Thymus (tissue), 11 donors: ENCODE results near the gene EPN1. TPM values are rescaled to one million over a fixed set of nuclear protein-coding genes. Genes with fewer than 3 reads are reported as not detected.

Source experiments
- DNase-seq, 9 donors: peaks; one replicate each; pipeline ENCODE4 v3.0.0-alpha.2; 2013; ENCODE audit warnings: low spot score in 9 of 9, low read depth in 6 of 9, missing footprints in 1 of 9
- H3K27ac ChIP-seq, 2 donors: one replicate each; pipeline ENCODE4 v1.5.1; 2013; ENCODE audit warnings: control low read depth in 1 of 2, low read depth in 1 of 2, low read length in 1 of 2, mild to moderate bottlenecking in 1 of 2, moderate library complexity in 1 of 2
- H3K27me3 ChIP-seq, 2 donors: one replicate each; pipeline ENCODE4 v1.5.1; 2013; ENCODE audit warnings: low read length in 1 of 2; ENCODE audit not compliant: control insufficient read depth in 2 of 2, insufficient read depth in 1 of 2
- H3K36me3 ChIP-seq, 2 donors: one replicate each; pipeline ENCODE4 v1.5.1; 2013; ENCODE audit warnings: low read length in 1 of 2, mild to moderate bottlenecking in 1 of 2, moderate library complexity in 1 of 2; ENCODE audit not compliant: control insufficient read depth in 2 of 2, insufficient read depth in 2 of 2
- H3K4me1 ChIP-seq, 2 donors: one replicate each; pipeline ENCODE4 v1.5.1; 2013; ENCODE audit warnings: low read length in 2 of 2; ENCODE audit not compliant: control insufficient read depth in 2 of 2, insufficient read depth in 2 of 2
- H3K4me3 ChIP-seq, 2 donors: one replicate each; pipeline ENCODE4 v1.5.1; 2013; ENCODE audit warnings: low read length in 2 of 2, control low read depth in 1 of 2, mild to moderate bottlenecking in 1 of 2
- H3K9me3 ChIP-seq, 2 donors: one replicate each; pipeline ENCODE4 v1.5.1; 2013; ENCODE audit warnings: low read length in 1 of 2, mild to moderate bottlenecking in 1 of 2; ENCODE audit not compliant: control insufficient read depth in 2 of 2, insufficient read depth in 1 of 2
- WGBS: extraction: QIAGEN DNeasy Blood & Tissue Kit; methylation state at CpG from one replicate; pipeline ENCODE4 v1.1.7; 2013; 5-methylcytosine and 5-hydroxymethylcytosine counted together
- polyA plus RNA-seq: library from polyadenylated mRNA; stranded (reverse); fragments of 200-250 nt; gene quantifications from one replicate; pipeline ENCODE4 v1.2.3, GENCODE V29; 2013
- total RNA-seq: library from RNA; stranded (reverse); fragments of 120-200 nt; gene quantifications from one replicate; pipeline ENCODE4 v1.2.4, GENCODE V29; 2013
- donor health status: healthy.

The EPN1 gene
- total and polyA plus RNA-seq, 2 donors, result 9.9 to 34.6 TPM

DNA sequence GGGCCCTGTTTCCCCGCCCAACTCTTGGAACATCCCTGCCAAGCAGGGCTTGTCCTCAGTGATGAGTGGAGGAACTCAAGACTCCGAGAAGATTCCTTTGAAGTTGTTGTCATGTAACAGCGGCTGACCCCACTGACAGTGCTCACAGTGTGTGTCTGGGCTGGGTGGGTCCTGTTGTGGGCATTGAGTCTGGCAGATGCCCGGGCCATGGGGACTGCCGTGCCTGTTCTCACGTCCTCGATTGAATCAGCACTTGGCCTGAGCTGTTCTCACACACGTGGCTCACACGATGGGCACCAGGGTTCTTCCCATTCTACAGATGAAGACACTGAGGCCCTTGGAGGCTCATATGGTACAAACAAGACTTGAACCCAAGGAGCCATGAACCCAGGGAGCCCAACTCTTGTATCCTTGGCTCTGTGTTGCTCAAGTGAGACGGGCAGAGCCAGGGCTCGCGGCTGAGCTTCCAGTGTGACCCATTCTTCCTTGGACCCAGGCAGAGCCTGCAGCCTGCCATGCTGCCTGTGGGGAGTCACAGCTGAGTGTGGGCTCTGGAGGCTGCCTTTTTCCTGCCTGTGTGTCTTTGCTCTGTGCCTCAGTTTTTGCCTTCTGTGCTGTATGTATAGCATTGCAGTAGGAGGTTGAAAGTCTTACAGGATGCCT is 8.6 kb upstream of the EPN1 start:
- H3K36me3 ChIP-seq, result peaks cover 89 to 97% of the 10 kb centered on the region in 2 donors
- no peaks in the 10 kb centered on the region for H3K27me3 ChIP-seq
- H3K4me3 ChIP-seq, result no peak overlapping the region
- 95% methylated on average over 12 of the region's 12 CpGs for WGBS
- no peaks in the 10 kb centered on the region for H3K9me3 ChIP-seq
- H3K27ac ChIP-seq, result no peak overlapping the region
- DNase-seq, result no peak
- no peaks in the 10 kb centered on the region for H3K4me1 ChIP-seq

DNA sequence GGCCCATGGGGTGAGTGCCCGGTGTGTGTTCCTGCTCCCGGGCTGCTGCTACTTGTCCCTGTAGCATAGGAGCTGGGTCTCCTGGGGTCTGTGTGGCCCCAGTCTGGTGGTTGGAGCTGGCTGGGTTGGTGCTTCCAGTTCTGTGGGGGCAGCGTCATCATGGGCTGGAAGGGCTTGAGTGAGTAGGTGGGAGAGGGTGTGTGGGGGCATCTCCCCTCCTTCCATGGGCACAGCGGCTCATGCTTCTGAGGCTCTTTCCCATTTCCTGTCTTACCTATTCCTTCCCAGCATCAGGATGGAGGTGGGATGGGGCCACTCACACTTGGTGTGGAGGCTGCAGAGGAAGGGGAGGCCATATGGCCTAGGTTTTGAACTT is 8.0 kb upstream of the EPN1 start:
- Histone ChIP-seq H3K4me1 (no peaks in the 10 kb centered on the region), H3K27me3 (no peaks in the 10 kb centered on the region), H3K27ac (no peak overlapping the region), H3K9me3 (no peaks in the 10 kb centered on the region), H3K36me3 (peaks cover 83 to 94% of the 10 kb centered on the region in 2 donors), H3K4me3 (no peak overlapping the region)
- DNase-seq, result no peak
- WGBS, result 89% methylated on average over 4 of the region's 4 CpGs

DNA sequence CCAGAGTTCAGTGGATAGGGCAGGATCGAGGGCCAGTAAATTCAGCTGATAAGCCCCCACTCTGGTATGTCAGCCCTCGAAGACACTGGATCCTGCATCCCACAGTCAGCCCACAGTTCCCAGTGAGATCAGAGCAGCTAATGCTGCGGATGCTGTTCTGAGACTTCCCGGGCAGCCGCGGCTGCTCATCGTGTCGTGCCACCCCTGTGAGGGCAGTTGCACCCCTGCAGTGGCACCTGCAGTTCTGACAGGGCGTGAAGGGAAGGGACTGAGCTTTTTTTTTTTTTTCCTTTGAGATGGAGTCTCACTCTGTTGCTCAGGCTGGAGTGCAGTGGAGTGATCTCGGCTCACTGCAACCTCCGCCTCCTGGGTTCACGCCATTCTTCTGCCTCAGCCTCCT is 7.5 kb upstream of the EPN1 start:
- Histone ChIP-seq H3K27me3 (no peaks in the 10 kb centered on the region), H3K9me3 (no peaks in the 10 kb centered on the region), H3K4me3 (no peak overlapping the region), H3K36me3 (peaks cover 82 to 89% of the 10 kb centered on the region in 2 donors), H3K4me1 (no peaks in the 10 kb centered on the region), H3K27ac (no peak overlapping the region)
- 98% methylated on average over 12 of the region's 12 CpGs for WGBS
- DNase-seq, result no peak

DNA sequence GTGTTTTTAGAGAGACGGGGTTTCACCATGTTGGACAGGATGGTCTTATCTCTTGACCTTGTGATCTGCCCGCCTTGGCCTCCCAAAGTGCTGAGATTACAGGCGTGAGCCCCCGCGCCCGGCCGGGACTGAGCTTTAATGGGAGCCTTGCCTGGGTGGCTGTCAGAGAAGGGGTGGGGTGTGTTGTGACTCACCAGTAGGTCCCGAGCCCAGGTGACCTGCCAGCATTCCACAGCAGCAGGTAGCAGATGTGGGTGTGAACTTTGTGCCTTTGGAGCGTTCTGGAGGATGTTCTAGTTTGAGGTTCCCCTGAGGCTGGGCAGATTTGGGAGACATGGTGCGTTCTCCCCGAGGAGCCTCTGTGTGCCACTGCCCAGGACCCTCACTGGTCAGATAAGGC is 7.1 kb upstream of the EPN1 start:
- no peaks in the 10 kb centered on the region for H3K9me3 ChIP-seq
- peaks cover 78 to 84% of the 10 kb centered on the region in 2 donors for H3K36me3 ChIP-seq
- DNase-seq, result no peak
- WGBS, result 97% methylated on average over 11 of the region's 11 CpGs
- H3K4me3 ChIP-seq, result no peak overlapping the region
- no peaks in the 10 kb centered on the region for H3K27me3 ChIP-seq
- no peak overlapping the region for H3K27ac ChIP-seq
- H3K4me1 ChIP-seq, result no peaks in the 10 kb centered on the region

DNA sequence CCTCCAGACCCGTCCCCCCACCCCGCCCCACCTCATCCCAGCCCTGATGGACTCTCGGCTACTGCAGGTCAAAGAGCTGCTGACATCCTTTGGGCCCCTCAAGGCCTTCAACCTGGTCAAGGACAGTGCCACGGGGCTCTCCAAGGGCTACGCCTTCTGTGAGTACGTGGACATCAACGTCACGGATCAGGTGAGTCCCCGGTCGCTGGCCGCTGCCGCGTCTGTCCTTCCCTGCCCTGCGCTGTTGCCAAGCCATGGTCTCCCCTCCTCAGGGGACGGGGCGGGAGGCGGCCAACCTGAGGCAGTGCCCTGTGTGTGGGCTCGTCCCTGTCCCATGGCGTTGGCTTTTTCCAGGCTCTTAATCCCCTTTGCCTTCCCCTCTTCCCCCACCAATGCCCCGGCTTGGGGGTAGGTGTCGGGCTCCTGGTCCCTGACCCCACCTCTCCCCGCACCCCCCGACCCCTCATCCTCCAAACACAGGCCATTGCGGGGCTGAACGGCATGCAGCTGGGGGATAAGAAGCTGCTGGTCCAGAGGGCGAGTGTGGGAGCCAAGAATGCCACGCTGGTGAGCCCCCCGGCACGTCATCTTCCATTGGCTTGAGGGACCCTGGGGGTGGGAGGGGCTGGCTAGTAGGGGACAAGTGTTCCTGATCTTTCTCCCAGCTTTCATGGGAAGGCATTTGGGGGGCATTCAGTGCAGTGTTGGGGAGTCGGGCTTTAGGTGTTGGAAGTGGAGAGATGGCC is 6.2 kb upstream of the EPN1 start:
- Histone ChIP-seq H3K36me3 (peaks cover 73 to 80% of the 10 kb centered on the region in 2 donors), H3K4me3 (no peak overlapping the region), H3K27ac (no peak overlapping the region), H3K4me1 (no peaks in the 10 kb centered on the region), H3K27me3 (no peaks in the 10 kb centered on the region), H3K9me3 (no peaks in the 10 kb centered on the region)
- no peak for DNase-seq
- WGBS, result 94% methylated on average over 30 of the region's 30 CpGs

DNA sequence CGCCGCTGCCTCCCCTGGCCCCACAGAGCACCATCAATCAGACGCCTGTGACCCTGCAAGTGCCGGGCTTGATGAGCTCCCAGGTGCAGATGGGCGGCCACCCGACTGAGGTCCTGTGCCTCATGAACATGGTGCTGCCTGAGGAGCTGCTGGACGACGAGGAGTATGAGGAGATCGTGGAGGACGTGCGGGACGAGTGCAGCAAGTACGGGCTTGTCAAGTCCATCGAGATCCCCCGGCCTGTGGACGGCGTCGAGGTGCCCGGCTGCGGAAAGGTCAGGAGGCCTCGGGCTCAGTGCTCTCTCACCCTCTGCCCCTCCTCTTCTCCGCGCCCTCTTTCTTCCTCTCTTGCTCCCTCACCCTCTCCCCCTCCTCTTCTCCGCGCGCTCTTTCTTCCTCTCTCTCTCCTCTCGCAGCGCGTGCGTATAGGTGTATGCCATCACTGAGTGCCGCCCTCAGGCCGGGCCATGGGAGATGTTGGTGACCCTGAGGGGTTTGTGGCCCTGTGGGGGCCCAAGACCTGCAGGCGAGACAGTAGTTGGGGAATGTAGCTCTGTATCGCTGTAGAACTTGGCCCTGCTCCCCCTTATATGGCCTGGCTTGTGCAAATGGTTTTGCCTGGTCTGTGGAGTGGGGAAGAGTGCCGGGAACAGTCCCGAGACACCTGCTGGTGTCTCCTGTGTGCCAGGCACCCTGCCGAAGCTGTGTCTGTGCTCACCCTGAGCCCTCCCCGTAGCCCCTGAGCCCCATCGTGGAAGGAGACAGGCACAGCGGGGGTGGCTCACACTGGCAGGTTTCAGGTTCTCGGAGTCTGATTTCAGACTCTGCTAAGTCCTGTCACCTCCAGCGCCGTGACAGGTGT is 5.4 kb upstream of the EPN1 start:
- Histone ChIP-seq H3K27ac (no peak overlapping the region), H3K4me3 (no peak overlapping the region), H3K9me3 (no peaks in the 10 kb centered on the region), H3K4me1 (peaks cover 0 to 5% of the 10 kb centered on the region in 2 donors), H3K27me3 (no peaks in the 10 kb centered on the region), H3K36me3 (peaks cover 66 to 71% of the 10 kb centered on the region in 2 donors)
- DNase-seq, result no peak
- 95% methylated on average over 43 of the region's 43 CpGs for WGBS

DNA sequence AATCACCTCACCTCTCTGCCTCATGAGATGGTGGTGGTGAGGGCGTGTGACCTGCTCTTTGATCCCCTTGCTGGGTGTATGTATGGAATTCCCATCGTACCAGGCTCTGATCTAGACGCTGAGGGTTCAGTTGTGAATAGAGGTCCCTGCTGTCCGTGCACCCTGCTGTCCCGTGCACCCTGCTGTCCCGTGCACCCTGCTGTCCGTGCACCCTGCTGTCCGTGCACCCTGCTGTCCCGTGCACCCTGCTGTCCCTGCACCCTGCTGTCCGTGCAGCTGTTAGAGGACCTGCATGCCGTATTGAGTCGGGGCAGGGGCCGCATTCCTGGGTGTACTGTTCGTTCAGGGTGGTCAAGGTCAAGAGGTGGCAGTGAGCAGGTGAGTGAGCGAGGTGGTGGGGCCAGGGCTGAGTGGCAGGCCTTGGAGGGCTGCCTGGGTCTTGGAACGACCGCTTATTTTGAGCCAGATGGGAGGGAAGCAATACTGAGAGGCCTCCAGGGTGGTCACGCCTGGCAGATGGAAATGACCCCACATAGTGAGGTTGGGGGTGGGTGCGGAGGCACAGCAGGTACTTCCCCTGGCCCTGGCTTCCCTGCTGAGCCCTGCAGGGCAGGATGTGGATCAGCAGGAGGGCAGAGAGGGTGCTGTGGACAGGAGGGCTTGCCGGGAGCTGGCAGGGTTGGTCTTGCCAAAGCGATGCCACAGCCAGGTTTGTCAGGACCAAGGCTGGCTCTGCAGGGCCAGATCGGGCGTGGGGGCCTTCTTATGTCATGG is 4.6 kb upstream of the EPN1 start:
- H3K4me1 ChIP-seq, result peaks cover 0 to 6% of the 10 kb centered on the region in 2 donors
- DNase-seq, result no peak
- no peak overlapping the region for H3K27ac ChIP-seq
- no peaks in the 10 kb centered on the region for H3K27me3 ChIP-seq
- 91% methylated on average over 23 of the region's 23 CpGs for WGBS
- H3K4me3 ChIP-seq, result no peak overlapping the region
- peaks cover 62 to 65% of the 10 kb centered on the region in 2 donors for H3K36me3 ChIP-seq
- no peaks in the 10 kb centered on the region for H3K9me3 ChIP-seq

DNA sequence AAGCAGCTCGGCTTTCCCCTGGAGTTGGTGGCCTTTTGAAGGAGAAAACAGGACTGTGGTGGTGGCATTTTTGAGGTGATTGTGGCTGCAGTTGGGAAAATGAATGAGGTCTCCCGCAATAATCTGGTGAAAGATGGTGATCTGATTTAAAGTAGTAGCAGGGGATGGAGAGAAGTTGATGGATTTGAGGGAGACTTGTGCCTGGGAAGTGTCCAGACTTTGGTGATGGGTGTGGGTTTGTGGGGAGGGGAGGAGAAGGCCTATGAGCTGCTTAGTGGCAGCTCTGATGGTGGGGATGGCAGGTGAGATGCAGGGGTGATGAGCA is 4.0 kb upstream of the EPN1 start:
- Histone ChIP-seq H3K4me3 (no peak overlapping the region), H3K27ac (no peak overlapping the region), H3K4me1 (peaks cover 5 to 11% of the 10 kb centered on the region in 2 donors), H3K27me3 (no peaks in the 10 kb centered on the region), H3K9me3 (no peaks in the 10 kb centered on the region), H3K36me3 (peaks cover 57 to 61% of the 10 kb centered on the region in 2 donors)
- WGBS, result over 99% methylated on average over 2 of the region's 2 CpGs
- DNase-seq, result no peak
